BE2C (cell line): ENCODE data around the gene GALNT1.
"Not testable (repeated sequence)": the region's sequence is repeated elsewhere in the genome, so short reads cannot be mapped to it uniquely, and the experiment has no call there.

Source experiments
- DNase-seq: peaks from one replicate; pipeline ENCODE4 v3.0.0-alpha.2; 2020
- H3K27me3 ChIP-seq: fragments of 250-450 bp; sonication (Bioruptor Pico); 2 replicates; pipeline ENCODE4 v1.5.1; 2020; ENCODE audit warnings: mild to moderate bottlenecking
- H3K36me3 ChIP-seq: fragments of 250-450 bp; sonication (Bioruptor Pico); 2 replicates; pipeline ENCODE4 v1.5.1; 2020; ENCODE audit warnings: mild to moderate bottlenecking
- H3K4me1 ChIP-seq: fragments of 250-450 bp; sonication (Bioruptor Pico); 2 replicates; pipeline ENCODE4 v1.5.1; 2020
- H3K4me3 ChIP-seq: 2 replicates; pipeline ENCODE4 v1.5.1; 2011; ENCODE audit warnings: low read depth, low read length
- H3K9me3 ChIP-seq: fragments of 250-450 bp; sonication (Bioruptor Pico); 2 replicates; pipeline ENCODE4 v1.5.1; 2020
- CTCF ChIP-seq: IDR thresholded peaks from 2 replicates; pipeline ENCODE4 v1.5.1; 2012; ENCODE audit warnings: mild to moderate bottlenecking, low read depth, low read length

GALNT1 gene

GRCh38 chr18:35553300-35553699, 28.2 kb upstream of the GALNT1 start:
- no peaks in the 10 kb centered on the region for H3K27me3 ChIP-seq
- DNase-seq = no peak
- H3K9me3 ChIP-seq = no peaks in the 10 kb centered on the region
- H3K4me3 ChIP-seq = no peak overlapping the region
- no peaks in the 10 kb centered on the region for H3K36me3 ChIP-seq
- no peak for TF ChIP-seq CTCF
- no peaks in the 10 kb centered on the region for H3K4me1 ChIP-seq

GRCh38 chr18:35555538-35555937, 26.0 kb upstream of the GALNT1 start:
- not testable (repeated sequence) for DNase-seq, H3K27me3 ChIP-seq, H3K9me3 ChIP-seq, H3K4me3 ChIP-seq, H3K4me1 ChIP-seq, H3K36me3 ChIP-seq

GRCh38 chr18:35559867-35560266, 21.7 kb upstream of the GALNT1 start:
- Histone ChIP-seq H3K4me1 (no peaks in the 10 kb centered on the region), H3K36me3 (no peaks in the 10 kb centered on the region), H3K4me3 (no peak overlapping the region), H3K9me3 (no peaks in the 10 kb centered on the region), H3K27me3 (no peaks in the 10 kb centered on the region)
- no peak for TF ChIP-seq CTCF
- no peak for DNase-seq

- Histone ChIP-seq H3K27me3 (no peaks in the 10 kb centered on the region), H3K9me3 (no peaks in the 10 kb centered on the region), H3K4me3 (no peak overlapping the region), H3K4me1 (no peaks in the 10 kb centered on the region), H3K36me3 (no peaks in the 10 kb centered on the region)
- no peak for DNase-seq
- no peak for TF ChIP-seq CTCF
Measured at GRCh38 chr18:35564795-35565453, 16.6 kb upstream of the GALNT1 start.

- no peak for TF ChIP-seq CTCF
- DNase-seq = no peak
- H3K4me1 ChIP-seq = no peaks in the 10 kb centered on the region
- H3K4me3 ChIP-seq = no peak overlapping the region
- H3K9me3 ChIP-seq = no peaks in the 10 kb centered on the region
- H3K36me3 ChIP-seq = no peaks in the 10 kb centered on the region
- no peaks in the 10 kb centered on the region for H3K27me3 ChIP-seq
Measured at GRCh38 chr18:35566019-35566418, 15.5 kb upstream of the GALNT1 start.

- no peaks in the 10 kb centered on the region for H3K36me3 ChIP-seq
- no peak for DNase-seq
- H3K27me3 ChIP-seq = no peaks in the 10 kb centered on the region
- H3K4me1 ChIP-seq = no peaks in the 10 kb centered on the region
- no peak for TF ChIP-seq CTCF
- no peaks in the 10 kb centered on the region for H3K9me3 ChIP-seq
- no peak overlapping the region for H3K4me3 ChIP-seq
Measured at GRCh38 chr18:35570182-35570581, 11.4 kb upstream of the GALNT1 start.

- Histone ChIP-seq H3K27me3 (no peaks in the 10 kb centered on the region), H3K36me3 (no peaks in the 10 kb centered on the region), H3K4me1 (no peaks in the 10 kb centered on the region), H3K4me3 (no peak overlapping the region), H3K9me3 (no peaks in the 10 kb centered on the region)
- DNase-seq = no peak
- no peak for TF ChIP-seq CTCF
Measured at GRCh38 chr18:35571138-35571537, 10.4 kb upstream of the GALNT1 start.
